Activated CD4-positive, alpha-beta T cell treated with anti-CD3 and anti-CD28 coated beads for 36 hours (primary cell): ENCODE results near the gene BBS7. TPM values are rescaled to one million over a fixed set of nuclear protein-coding genes. Genes with fewer than 3 reads are reported as not detected.
A peak's percentile ranks its signal among the peaks of the same experiment; 100 is the strongest.

Experiments used
- ATAC-seq: fragments of 200-7000 bp; cut with Tn5 transposase; one replicate; pipeline ENCODE4 v1.10.0; 2021; ENCODE audit warnings: mild to moderate bottlenecking, moderate library complexity
- CTCF ChIA-PET: fragments of 350-600 bp; sonication (Branson Sonifier 250); formaldehyde crosslinking; loops from one replicate; lab custom pipeline; 2021; ENCODE audit warnings: antibody characterized with exemption; lab: Charles Lee
- POLR2A ChIA-PET: fragments of 350-600 bp; sonication (Branson Sonifier 250); formaldehyde crosslinking; loops from one replicate; lab custom pipeline; 2021; ENCODE audit warnings: antibody characterized with exemption, inconsistent platforms; lab: Charles Lee
- DNase-seq: peaks from one replicate; pipeline ENCODE4 v3.0.0-alpha.2; 2020
- H3K27ac Mint-ChIP-seq: one replicate; pipeline ENCODE4 v1.8.0; 2021; ENCODE audit warnings: mixed read lengths
- H3K27me3 Mint-ChIP-seq: one replicate; pipeline ENCODE4 v1.8.0; 2021; ENCODE audit warnings: mixed read lengths
- H3K36me3 Mint-ChIP-seq: one replicate; pipeline ENCODE4 v1.8.0; 2021; ENCODE audit warnings: low read depth, mixed read lengths
- H3K4me1 Mint-ChIP-seq: one replicate; pipeline ENCODE4 v1.8.0; 2021; ENCODE audit warnings: mixed read lengths
- H3K4me3 Mint-ChIP-seq: one replicate; pipeline ENCODE4 v1.8.0; 2021; ENCODE audit warnings: mild to moderate bottlenecking, moderate library complexity, mixed read lengths
- H3K9me3 Mint-ChIP-seq: one replicate; pipeline ENCODE4 v1.8.0; 2021; ENCODE audit warnings: low read depth, mixed read lengths
- intact Hi-C, 2 experiments: fragments of 100-400 bp; cut with DNase I in 1 of 2; cut with micrococcal nuclease in 1 of 2; formaldehyde crosslinking; loops; one replicate each; pipeline versions ENCODE4 v1.14.2 to v1.15.1; 2022 to 2024; cut with DNase I, micrococcal nuclease
- total RNA-seq, 2 experiments: library from RNA; stranded (reverse); gene quantifications; one replicate each; pipeline ENCODE4 v1.2.3, GENCODE V29; 2021

Gene BBS7
- total RNA-seq, 2 experiments from 2014 or later: 15.0 to 16.3 TPM

DNA sequence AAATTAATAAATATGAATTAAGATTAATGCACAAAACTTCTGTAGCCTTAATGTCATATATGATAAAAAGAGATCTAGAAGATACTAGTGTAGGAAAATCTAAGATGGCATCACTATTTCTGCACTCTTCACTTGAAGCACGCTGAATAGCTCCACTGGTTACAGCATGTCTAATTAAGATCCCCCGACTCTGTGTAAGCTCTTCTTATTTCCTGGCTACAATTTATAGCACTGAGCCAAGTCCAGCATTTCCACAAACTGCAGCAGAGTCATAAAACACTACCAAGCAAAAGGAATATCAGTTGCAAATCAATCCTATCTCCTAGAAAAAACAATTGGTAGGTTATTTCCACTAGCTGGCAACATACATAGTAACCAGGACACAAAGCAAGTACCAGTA lies 45.3 kb downstream of the BBS7 start:
- Mint-ChIP-seq H3K9me3 (no peaks in the 10 kb centered on the region), H3K27me3 (no peaks in the 10 kb centered on the region), H3K4me1 (peaks cover 10% of the 10 kb centered on the region), H3K4me3 (no peak overlapping the region), H3K36me3 (peaks cover 31% of the 10 kb centered on the region), H3K27ac (no peak overlapping the region)
- POLR2A ChIA-PET: interaction anchor here (0.6 to 1.2 kb wide), 4 partner anchors 12 to 129 kb away, joined by 3 to 6 read pairs (median 4); partner anchors contain the start of gene EXOSC9
- intact Hi-C loops: loop anchor here (1.0 to 10.0 kb wide), 6 partner anchors 45 to 1100 kb away; partner anchors contain the start of genes BBS7 (in 2 of the 2), BLTP1 (in 2 of the 2), ANXA5 (in 1 of the 2) and BBS12 (in 1 of the 2)
- ATAC-seq (no peak), DNase-seq (no peak)
- CTCF ChIA-PET: interaction anchor here (0.7 to 2.1 kb wide), 6 partner anchors 11 to 517 kb away, joined by 3 to 6 read pairs (median 4); partner anchors contain the start of gene EXOSC9

DNA sequence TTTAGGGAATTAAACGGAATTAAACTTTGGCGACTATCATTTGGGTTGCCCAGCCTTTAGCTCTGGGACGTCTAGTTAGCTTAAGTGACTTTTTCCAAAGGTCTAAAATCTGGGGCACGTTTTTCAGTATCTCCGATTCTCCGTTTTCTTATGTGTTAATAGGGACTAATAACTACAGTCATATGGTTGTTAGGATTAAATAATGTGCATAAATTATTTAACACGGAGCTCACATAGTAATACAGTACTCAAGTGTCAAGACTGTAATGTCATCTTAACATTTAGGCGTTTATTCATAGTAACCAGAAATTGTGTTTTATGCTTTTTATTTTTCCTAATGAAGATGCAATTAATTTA lies 46.1 kb downstream of the BBS7 start:
- Mint-ChIP-seq H3K36me3 (peaks cover 38% of the 10 kb centered on the region), H3K9me3 (no peaks in the 10 kb centered on the region), H3K4me3 (peak overlapping the region; percentile 97), H3K27ac (peak overlapping the region; percentile 88), H3K27me3 (no peaks in the 10 kb centered on the region), H3K4me1 (peaks cover 14% of the 10 kb centered on the region)
- DNase-seq (no peak), ATAC-seq (no peak)
- POLR2A ChIA-PET: interaction anchor here (1.1 to 1.2 kb wide), 2 partner anchors 11 to 23 kb away, joined by 3 to 5 read pairs; partner anchors contain the start of gene EXOSC9
- intact Hi-C loops: loop anchor here (1.0 to 10.0 kb wide), 6 partner anchors 46 to 1101 kb away; partner anchors contain the start of genes BBS7 (in 2 of the 2), BLTP1 (in 2 of the 2), ANXA5 (in 1 of the 2) and BBS12 (in 1 of the 2)
- CTCF ChIA-PET: interaction anchor here (0.6 to 2.1 kb wide), 8 partner anchors 11 to 884 kb away, joined by 3 to 6 read pairs (median 3); partner anchors contain the start of gene EXOSC9

DNA sequence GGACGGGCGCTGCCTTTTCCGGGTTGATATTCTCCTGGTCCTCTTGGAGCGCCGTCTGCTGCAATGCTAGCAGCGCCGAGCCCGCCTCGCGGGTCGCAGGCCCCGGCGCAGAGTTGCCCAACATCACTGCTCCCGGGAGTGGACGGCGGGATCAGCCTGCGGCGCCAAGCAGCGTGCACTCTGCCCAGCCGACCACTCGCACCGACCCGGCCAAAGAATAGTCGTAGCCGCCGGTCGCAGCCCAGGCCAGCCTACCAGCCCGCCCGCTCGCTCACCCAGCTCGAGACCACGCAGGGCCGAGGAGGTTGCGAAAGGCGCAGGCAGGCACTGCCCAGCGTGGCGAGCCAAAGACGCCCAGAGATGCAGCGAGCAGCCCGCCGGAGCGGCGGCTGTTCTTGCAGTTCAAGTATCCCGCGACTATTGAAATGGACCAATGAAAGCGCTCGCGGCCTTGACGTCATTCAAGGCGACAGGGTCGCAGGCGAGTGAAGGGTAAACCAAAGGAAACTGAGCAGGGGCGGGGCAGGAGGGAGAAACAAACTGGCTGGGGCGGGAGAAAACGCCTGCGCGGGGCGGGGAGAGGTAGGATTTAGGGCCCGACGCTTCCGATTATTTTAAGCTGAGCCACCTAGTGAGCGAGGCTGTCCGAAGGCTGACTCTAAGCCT lies 46.6 kb downstream of the BBS7 start, which contains the start of gene CCNA2:
Gene CCNA2 (minus strand): TSS at position 379 of the 666 bp plus-strand sequence. CDS start 255 bp downstream, at position 124.
- no peaks in the 10 kb centered on the region for H3K27me3 Mint-ChIP-seq
- peaks cover 42% of the 10 kb centered on the region for H3K36me3 Mint-ChIP-seq
- no peaks in the 10 kb centered on the region for H3K9me3 Mint-ChIP-seq
- peak; percentile 98 for DNase-seq
- H3K4me1 Mint-ChIP-seq: peaks cover 16% of the 10 kb centered on the region
- peak; percentile 97 for ATAC-seq
- ChIA-PET CTCF (interaction anchor here (0.6 to 2.1 kb wide), 7 partner anchors 10 to 885 kb away, joined by 3 to 6 read pairs (median 3); partner anchors contain the start of gene EXOSC9), POLR2A (interaction anchor here (0.9 to 1.2 kb wide), 3 partner anchors 10 to 23 kb away, joined by 3 to 5 read pairs (median 5); partner anchors contain the start of gene EXOSC9)
- peak within 1 kb of the TSS; percentile 88 for H3K27ac Mint-ChIP-seq
- H3K4me3 Mint-ChIP-seq: peak within 1 kb of the TSS; percentile 97
- intact Hi-C loops: loop anchor here (1.0 to 10.0 kb wide), 8 partner anchors 22 to 1101 kb away; partner anchors contain the start of genes ANXA5 (in 2 of the 2), BBS7 (in 2 of the 2), BLTP1 (in 2 of the 2) and EXOSC9 (in 2 of the 2)

DNA sequence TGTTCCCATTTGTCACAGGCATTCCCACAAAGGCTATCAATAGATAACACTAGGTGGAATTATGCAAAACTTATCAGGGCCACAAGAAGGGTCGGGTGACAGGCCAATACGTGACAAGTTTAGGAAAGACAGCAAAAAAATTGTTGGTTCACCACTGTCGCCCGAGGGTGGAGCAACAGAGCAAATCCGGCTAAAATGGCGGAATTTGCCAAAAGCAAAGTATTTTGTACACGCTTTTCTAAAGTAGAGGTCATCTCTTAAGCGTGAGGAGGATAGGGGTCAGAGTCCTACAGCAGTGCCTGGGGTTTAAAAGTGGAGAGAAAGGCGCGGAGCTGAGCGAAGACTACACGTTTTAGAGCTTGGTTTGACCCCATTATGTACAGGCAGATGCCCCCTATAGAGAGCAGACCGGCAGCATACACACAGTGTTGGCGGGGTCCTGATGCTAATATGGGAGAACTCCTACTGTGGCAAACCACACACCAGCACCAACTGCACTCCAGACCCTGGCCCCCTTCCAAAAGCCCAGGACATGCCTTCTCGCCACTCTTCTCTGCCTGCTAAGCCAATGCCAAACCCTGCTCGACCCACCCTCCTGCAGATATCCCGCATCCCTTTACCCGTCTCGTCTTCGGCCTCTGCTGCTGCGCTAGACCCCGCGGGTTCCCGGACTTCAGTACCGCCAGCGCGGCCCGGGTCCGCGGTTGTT lies 47.3 kb downstream of the BBS7 start:
- Mint-ChIP-seq H3K27ac (peak overlapping the region; percentile 88), H3K4me1 (peaks cover 20% of the 10 kb centered on the region), H3K4me3 (peak overlapping the region; percentile 97), H3K27me3 (no peaks in the 10 kb centered on the region), H3K9me3 (no peaks in the 10 kb centered on the region), H3K36me3 (peaks cover 48% of the 10 kb centered on the region)
- DNase-seq: peak; percentile 71
- ChIA-PET POLR2A (interaction anchor here (0.9 kb wide), 1 partner anchor 22 kb away, joined by 5 read pairs; the partner anchor contains the start of gene EXOSC9), CTCF (interaction anchor here (2.1 kb wide), 1 partner anchor 78 kb away, joined by 5 read pairs; no protein-coding TSS in a partner anchor)
- ATAC-seq: peak; percentile 36
- intact Hi-C loops: loop anchor here (1.0 to 10.0 kb wide), 5 partner anchors 22 to 1102 kb away; partner anchors contain the start of genes ANXA5 (in 2 of the 2), EXOSC9 (in 2 of the 2), BLTP1 (in 1 of the 2) and NUDT6 (in 1 of the 2)

DNA sequence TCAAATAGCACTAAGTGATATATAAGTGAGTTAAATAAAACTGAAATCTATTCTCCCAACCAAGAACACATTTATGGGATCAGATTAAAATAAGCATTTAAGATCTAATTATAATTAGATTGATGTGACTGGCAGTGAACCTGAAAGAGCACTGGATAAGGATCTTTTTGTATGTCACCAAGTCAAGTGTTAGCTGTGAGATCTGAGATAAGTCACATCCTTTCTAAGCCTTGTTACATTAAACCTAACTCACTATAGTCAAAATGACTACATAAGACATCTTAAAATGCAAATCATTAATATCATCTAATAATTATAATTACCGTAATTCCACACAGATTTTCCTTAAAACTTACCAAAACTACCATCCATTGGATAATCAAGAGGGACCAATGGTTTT lies 48.2 kb downstream of the BBS7 start:
- H3K4me3 Mint-ChIP-seq: peak overlapping the region; percentile 97
- ChIA-PET POLR2A (no interaction called here), CTCF (interaction anchor here (1.3 kb wide), 1 partner anchor 9 kb away, joined by 4 read pairs; no protein-coding TSS in a partner anchor)
- peaks cover 20% of the 10 kb centered on the region for H3K4me1 Mint-ChIP-seq
- H3K27me3 Mint-ChIP-seq: no peaks in the 10 kb centered on the region
- peaks cover 53% of the 10 kb centered on the region for H3K36me3 Mint-ChIP-seq
- DNase-seq (no peak), ATAC-seq (no peak)
- intact Hi-C loops: loop anchor here (5.0 to 10.0 kb wide), 3 partner anchors 125 to 1103 kb away; partner anchors contain the start of genes ANXA5 (in 1 of the 2), BLTP1 (in 1 of the 2) and NUDT6 (in 1 of the 2)
- no peaks in the 10 kb centered on the region for H3K9me3 Mint-ChIP-seq
- H3K27ac Mint-ChIP-seq: no peak overlapping the region

DNA sequence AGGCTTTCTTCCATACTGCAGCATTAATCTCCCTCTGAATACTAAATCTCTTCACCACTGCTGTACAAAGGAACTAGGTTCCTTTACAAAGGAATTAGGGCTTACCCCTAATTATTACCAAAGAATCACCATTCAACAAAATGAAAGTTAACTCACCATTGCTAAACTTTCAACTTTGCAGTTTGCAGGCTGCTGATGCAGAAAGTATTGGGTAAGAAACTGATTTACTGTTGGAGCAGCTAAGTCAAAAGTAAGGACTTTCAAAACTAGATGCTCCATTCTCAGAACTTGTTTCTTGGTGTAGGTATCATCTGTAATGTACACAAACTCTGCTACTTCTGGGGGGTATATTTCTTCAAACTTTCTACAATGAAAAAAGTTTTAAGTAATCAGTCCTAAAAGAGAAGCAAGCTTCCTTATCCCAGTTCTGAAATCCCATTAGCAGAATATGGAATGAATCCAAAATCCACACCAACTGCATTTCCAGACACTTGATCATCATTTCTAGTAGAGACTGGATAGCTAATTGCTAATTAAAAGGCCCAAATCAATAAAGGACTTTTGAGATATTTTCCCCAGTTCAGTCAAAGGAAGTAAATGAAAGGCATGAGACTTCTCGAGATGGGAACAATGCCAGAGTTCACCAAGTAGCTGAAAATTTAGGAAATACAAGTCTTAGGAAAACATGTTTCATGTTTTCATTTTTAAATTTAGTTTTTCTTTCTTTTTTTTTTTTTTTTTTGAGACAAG lies 50.9 kb downstream of the BBS7 start:
- Mint-ChIP-seq H3K27ac (peak overlapping the region; percentile 22), H3K9me3 (no peaks in the 10 kb centered on the region), H3K4me3 (no peak overlapping the region), H3K27me3 (no peaks in the 10 kb centered on the region), H3K4me1 (peaks cover 20% of the 10 kb centered on the region), H3K36me3 (peaks cover 65% of the 10 kb centered on the region)
- intact Hi-C loops: no loop called here
- POLR2A ChIA-PET: no interaction called here
- CTCF ChIA-PET: no interaction called here
- ATAC-seq: no peak
- DNase-seq: no peak

DNA sequence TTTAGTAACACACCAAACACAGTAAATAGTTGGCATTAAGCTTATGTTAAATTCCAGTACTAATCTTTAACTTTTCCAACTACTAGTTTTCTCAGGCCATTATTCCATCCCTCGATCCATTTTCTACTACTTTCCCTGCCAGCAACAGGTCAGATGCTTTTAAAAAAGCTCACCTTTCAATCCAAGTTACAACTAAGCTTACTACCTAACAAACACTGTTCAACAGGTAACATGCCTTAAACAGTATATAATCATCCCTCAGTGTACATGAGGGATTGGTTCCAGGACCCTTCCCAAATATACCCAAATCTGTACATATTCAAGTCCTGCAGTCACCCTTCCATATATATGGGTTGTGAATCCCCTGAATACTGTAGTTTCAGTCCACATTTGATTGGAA lies 52.1 kb downstream of the BBS7 start:
- intact Hi-C loops: no loop called here

DNA sequence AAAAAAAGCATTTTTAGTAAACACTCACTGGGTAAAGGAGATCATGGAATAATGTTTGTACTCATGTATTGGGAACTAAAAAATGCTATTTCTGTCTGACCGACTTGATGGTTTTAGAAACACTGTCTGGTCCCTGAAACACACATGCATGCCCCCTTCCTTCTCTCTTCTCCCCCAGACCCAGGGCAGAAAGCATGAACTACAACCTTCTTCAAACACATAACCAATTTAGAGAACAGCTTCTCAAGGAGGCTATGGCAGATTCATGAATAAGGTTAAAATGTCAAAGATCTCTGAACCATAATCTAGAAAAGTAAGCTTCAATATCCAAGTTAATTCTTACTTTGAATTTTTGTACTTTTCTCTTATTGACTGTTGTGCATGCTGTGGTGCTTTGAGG lies 52.6 kb downstream of the BBS7 start:
- ChIA-PET CTCF (interaction anchor here (0.7 kb wide), 1 partner anchor 13 kb away, joined by 3 read pairs; no protein-coding TSS in a partner anchor), POLR2A (interaction anchor here (1.2 kb wide), 1 partner anchor 9 kb away, joined by 5 read pairs; no protein-coding TSS in a partner anchor)
- DNase-seq (no peak), ATAC-seq (no peak)
- intact Hi-C loops: no loop called here
- no peaks in the 10 kb centered on the region for H3K27me3 Mint-ChIP-seq
- H3K36me3 Mint-ChIP-seq: peaks cover 65% of the 10 kb centered on the region
- H3K27ac Mint-ChIP-seq: no peak overlapping the region
- no peak overlapping the region for H3K4me3 Mint-ChIP-seq
- H3K9me3 Mint-ChIP-seq: no peaks in the 10 kb centered on the region
- H3K4me1 Mint-ChIP-seq: peaks cover 22% of the 10 kb centered on the region

More for the DNA sequence above, 52.1 kb downstream of the BBS7 start:
- Mint-ChIP-seq H3K4me1 (peaks cover 22% of the 10 kb centered on the region), H3K4me3 (no peak overlapping the region), H3K36me3 (peaks cover 67% of the 10 kb centered on the region), H3K27me3 (no peaks in the 10 kb centered on the region), H3K9me3 (no peaks in the 10 kb centered on the region), H3K27ac (peak overlapping the region; percentile 17)
- DNase-seq (no peak), ATAC-seq (no peak)
- POLR2A ChIA-PET: interaction anchor here (1.2 kb wide), 1 partner anchor 9 kb away, joined by 5 read pairs; no protein-coding TSS in a partner anchor
- CTCF ChIA-PET: interaction anchor here (0.7 kb wide), 1 partner anchor 14 kb away, joined by 3 read pairs; no protein-coding TSS in a partner anchor

DNA sequence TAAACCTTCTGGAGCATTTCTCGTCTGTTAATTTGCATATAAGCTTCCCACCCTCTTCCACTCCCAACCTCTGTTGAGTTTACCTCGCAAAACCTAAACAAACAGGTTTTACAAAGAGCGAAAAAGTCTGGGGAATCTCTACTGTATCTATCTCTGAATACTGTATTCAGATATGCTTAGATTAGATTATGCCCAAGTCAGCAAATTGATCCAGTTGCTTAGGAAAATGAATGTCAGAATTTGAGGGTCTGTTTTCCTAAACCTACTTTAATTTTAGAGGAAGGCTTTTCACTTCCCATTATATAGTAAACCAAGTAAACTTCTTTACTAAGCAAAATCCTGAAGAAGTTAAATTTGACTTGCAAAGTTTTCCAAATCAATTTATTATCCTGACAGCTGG lies 53.3 kb downstream of the BBS7 start:
- Mint-ChIP-seq H3K27me3 (no peaks in the 10 kb centered on the region), H3K9me3 (no peaks in the 10 kb centered on the region), H3K4me1 (peaks cover 17% of the 10 kb centered on the region), H3K4me3 (no peak overlapping the region), H3K27ac (no peak overlapping the region), H3K36me3 (peaks cover 60% of the 10 kb centered on the region)
- intact Hi-C loops: no loop called here
- ChIA-PET POLR2A (interaction anchor here (1.2 kb wide), 1 partner anchor 8 kb away, joined by 5 read pairs; no protein-coding TSS in a partner anchor), CTCF (no interaction called here)
- DNase-seq (no peak), ATAC-seq (no peak)

DNA sequence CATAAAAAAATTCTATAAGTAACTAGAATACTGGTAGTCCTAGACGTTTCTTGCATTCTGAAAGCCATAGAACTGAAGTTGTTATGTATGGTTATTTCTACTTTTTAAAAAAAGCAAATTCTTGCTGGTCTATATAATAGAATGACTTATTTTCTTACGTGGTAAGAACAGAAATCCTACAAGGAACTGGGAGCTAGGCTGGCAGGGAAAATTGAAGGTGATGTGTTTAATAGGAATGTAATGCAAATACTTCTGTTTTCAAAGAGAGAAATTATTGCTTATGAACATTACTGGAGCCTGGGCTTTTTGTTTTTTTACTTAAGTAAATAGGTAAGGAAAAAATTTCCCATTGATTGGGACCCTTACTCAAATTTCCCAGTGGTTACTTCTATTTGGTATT lies 55.5 kb downstream of the BBS7 start:
- Mint-ChIP-seq H3K9me3 (no peaks in the 10 kb centered on the region), H3K4me3 (no peak overlapping the region), H3K27ac (no peak overlapping the region), H3K36me3 (peaks cover 53% of the 10 kb centered on the region), H3K4me1 (peaks cover 12% of the 10 kb centered on the region), H3K27me3 (no peaks in the 10 kb centered on the region)
- ChIA-PET CTCF (no interaction called here), POLR2A (interaction anchor here (1.6 kb wide), 1 partner anchor 13 kb away, joined by 3 read pairs; no protein-coding TSS in a partner anchor)
- intact Hi-C loops: loop anchor here in 1 of 2 experiments (1.0 kb wide), 1 partner anchor 7 kb away; no protein-coding TSS in a partner anchor
- DNase-seq: no peak
- no peak for ATAC-seq
